Endothelial cell of umbilical vein (primary cell): ENCODE data around the gene ADGRG4.

ENCODE experiments used
- EZH2 ChIP-seq: IDR thresholded peaks from 2 replicates; pipeline ENCODE4 v1.6.1; 2012; ENCODE audit warnings: borderline replicate concordance, low read depth, mild to moderate bottlenecking, moderate library complexity, low read length, inconsistent platforms; ENCODE audit not compliant: severe bottlenecking
- FOS ChIP-seq: IDR thresholded peaks from 2 replicates; pipeline ENCODE4 v1.6.1; 2011; ENCODE audit warnings: mild to moderate bottlenecking, low read length, moderate library complexity, borderline replicate concordance; ENCODE audit not compliant: insufficient read depth
- GATA2 ChIP-seq: IDR thresholded peaks from 2 replicates; pipeline ENCODE4 v1.7.0; 2011; ENCODE audit warnings: low read depth, mild to moderate bottlenecking, moderate library complexity, mixed read lengths, low read length; ENCODE audit not compliant: insufficient read length, insufficient read depth
- JUN ChIP-seq: IDR thresholded peaks from 2 replicates; pipeline ENCODE4 v1.6.1; 2011; ENCODE audit warnings: borderline replicate concordance, low read depth; ENCODE audit not compliant: insufficient read length, insufficient read depth
- POLR2A ChIP-seq: IDR thresholded peaks from 2 replicates; pipeline ENCODE4 v1.6.1; 2012; ENCODE audit warnings: low read depth, mild to moderate bottlenecking, control low read depth, low read length
- POLR2AphosphoS5 ChIP-seq: IDR thresholded peaks from 2 replicates; pipeline ENCODE4 v1.6.1; 2012; ENCODE audit warnings: low read depth, mild to moderate bottlenecking, control low read depth, low read length, moderate library complexity; ENCODE audit not compliant: insufficient read depth
- TF ChIP-seq, protein P1 (sequence below), 2 donors: IDR thresholded peaks; 1 replicate in 1 of 2; 2 replicates in 1 of 2; pipeline ENCODE4 v1.5.1; 2011; ENCODE audit warnings: low read length in 2 of 2, mild to moderate bottlenecking in 2 of 2, moderate library complexity in 2 of 2, control low read depth in 1 of 2, inconsistent platforms in 1 of 2, low read depth in 1 of 2; ENCODE audit not compliant: insufficient read depth in 1 of 2; ENCODE audit errors: extremely low read depth in 1 of 2
- TF ChIP-seq, protein P2 (sequence below): IDR thresholded peaks from 2 replicates; pipeline ENCODE4 v1.6.1; 2011; ENCODE audit not compliant: insufficient read depth, insufficient read length

DNA sequence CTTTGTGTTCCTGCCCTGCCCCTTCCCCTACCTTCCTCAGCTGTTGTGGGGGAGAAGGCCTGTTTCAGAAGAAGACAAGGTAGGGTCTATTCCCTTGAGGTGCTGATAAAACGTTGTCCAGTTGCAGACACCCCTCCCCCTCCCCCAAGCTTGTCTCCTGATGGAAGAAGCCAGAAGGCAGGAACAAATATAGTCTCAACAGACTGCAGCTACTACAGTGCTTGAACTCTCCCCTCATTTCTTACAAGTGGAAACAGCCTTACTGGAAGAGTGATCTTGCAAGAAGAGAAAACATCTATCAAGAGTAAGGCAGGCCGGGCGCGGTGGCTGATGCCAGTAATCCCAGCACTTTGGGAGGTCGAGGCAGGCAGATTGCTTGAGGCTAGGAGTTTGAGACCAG lies 38.5 kb upstream of the ADGRG4 start:
- TF ChIP-seq, protein P1, sequence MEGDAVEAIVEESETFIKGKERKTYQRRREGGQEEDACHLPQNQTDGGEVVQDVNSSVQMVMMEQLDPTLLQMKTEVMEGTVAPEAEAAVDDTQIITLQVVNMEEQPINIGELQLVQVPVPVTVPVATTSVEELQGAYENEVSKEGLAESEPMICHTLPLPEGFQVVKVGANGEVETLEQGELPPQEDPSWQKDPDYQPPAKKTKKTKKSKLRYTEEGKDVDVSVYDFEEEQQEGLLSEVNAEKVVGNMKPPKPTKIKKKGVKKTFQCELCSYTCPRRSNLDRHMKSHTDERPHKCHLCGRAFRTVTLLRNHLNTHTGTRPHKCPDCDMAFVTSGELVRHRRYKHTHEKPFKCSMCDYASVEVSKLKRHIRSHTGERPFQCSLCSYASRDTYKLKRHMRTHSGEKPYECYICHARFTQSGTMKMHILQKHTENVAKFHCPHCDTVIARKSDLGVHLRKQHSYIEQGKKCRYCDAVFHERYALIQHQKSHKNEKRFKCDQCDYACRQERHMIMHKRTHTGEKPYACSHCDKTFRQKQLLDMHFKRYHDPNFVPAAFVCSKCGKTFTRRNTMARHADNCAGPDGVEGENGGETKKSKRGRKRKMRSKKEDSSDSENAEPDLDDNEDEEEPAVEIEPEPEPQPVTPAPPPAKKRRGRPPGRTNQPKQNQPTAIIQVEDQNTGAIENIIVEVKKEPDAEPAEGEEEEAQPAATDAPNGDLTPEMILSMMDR (IDR thresholded peaks at IDR 0.05; ENCODE audit: extremely low read depth in 1 of 2, insufficient read depth in 1 of 2, low read depth in 1 of 2, low read length in 2 of 2): no peak
- TF ChIP-seq FOS: no peak
- no peak for TF ChIP-seq POLR2A
- TF ChIP-seq, protein P2, sequence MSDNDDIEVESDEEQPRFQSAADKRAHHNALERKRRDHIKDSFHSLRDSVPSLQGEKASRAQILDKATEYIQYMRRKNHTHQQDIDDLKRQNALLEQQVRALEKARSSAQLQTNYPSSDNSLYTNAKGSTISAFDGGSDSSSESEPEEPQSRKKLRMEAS: no peak
- TF ChIP-seq POLR2AphosphoS5: no peak
- no peak for TF ChIP-seq EZH2
- no peak for TF ChIP-seq GATA2
- TF ChIP-seq JUN: no peak
